HG03135 (cell line): ENCODE results near the gene PLEKHH2.

ENCODE experiments used
- ATAC-seq: cut with Tn5 transposase; IDR thresholded peaks from one replicate; pipeline ENCODE4 v1.9.1; 2021; ENCODE audit warnings: mild to moderate bottlenecking, moderate library complexity; ENCODE audit not compliant: unreplicated experiment

Gene PLEKHH2

GRCh38 chr2:43802135-43802534, 165.1 kb downstream of the PLEKHH2 start:
- no peak for ATAC-seq

GRCh38 chr2:43803113-43803512, 166.1 kb downstream of the PLEKHH2 start:
- no peak for ATAC-seq

- no peak for ATAC-seq
Observed at GRCh38 chr2:43806719-43807031, 169.6 kb downstream of the PLEKHH2 start.

- no peak for ATAC-seq
Observed at GRCh38 chr2:43810452-43810851, 173.4 kb downstream of the PLEKHH2 start.

- no peak for ATAC-seq
Observed at GRCh38 chr2:43810888-43811287, 173.8 kb downstream of the PLEKHH2 start.

- no peak for ATAC-seq
Observed at GRCh38 chr2:43812006-43812405, 174.9 kb downstream of the PLEKHH2 start.

GRCh38 chr2:43812947-43813346, 175.9 kb downstream of the PLEKHH2 start:
- no peak for ATAC-seq

- no peak for ATAC-seq
Observed at GRCh38 chr2:43814711-43815110, 177.7 kb downstream of the PLEKHH2 start.
